Measurements from ENCODE around the gene USP24.
"Not testable (repeated sequence)": the region's sequence is repeated elsewhere in the genome, so short reads cannot be mapped to it uniquely, and the experiment has no call there.

The USP24 gene

GRCh38 chr1:55154616-55155015 is 60.5 kb downstream of the USP24 start:
- DNase-seq, result no peak

- no peak for DNase-seq
Observed at GRCh38 chr1:55153031-55153430, 62.1 kb downstream of the USP24 start.

GRCh38 chr1:55150880-55151588 is 64.1 kb downstream of the USP24 start:
- DNase-seq, result no peak

GRCh38 chr1:55148676-55149075 is 66.5 kb downstream of the USP24 start:
- DNase-seq, result no peak

- no peak for DNase-seq
Observed at GRCh38 chr1:55147524-55147923, 67.6 kb downstream of the USP24 start.

- no peak for DNase-seq
Observed at GRCh38 chr1:55146781-55147180, 68.4 kb downstream of the USP24 start.

GRCh38 chr1:55144886-55145285 is 70.3 kb downstream of the USP24 start:
- DNase-seq, result no peak

- DNase-seq, result no peak
Observed at GRCh38 chr1:55143684-55144083, 71.5 kb downstream of the USP24 start.

- DNase-seq, result no peak
Observed at GRCh38 chr1:55141295-55141893, 73.8 kb downstream of the USP24 start.

GRCh38 chr1:55140546-55140983 is 74.6 kb downstream of the USP24 start:
- peak; percentile 56 to 73 for DNase-seq

- no peak for DNase-seq
Observed at GRCh38 chr1:55140137-55140536, 75.0 kb downstream of the USP24 start.

GRCh38 chr1:55138823-55139222 is 76.3 kb downstream of the USP24 start:
- DNase-seq, result no peak

GRCh38 chr1:55134152-55134808 is 80.9 kb downstream of the USP24 start:
- DNase-seq, result no peak

- no peak for DNase-seq
Observed at GRCh38 chr1:55131801-55132200, 83.4 kb downstream of the USP24 start.

- DNase-seq, result no peak
Observed at GRCh38 chr1:55131218-55131617, 83.9 kb downstream of the USP24 start.

- no peak for DNase-seq
Observed at GRCh38 chr1:55129194-55129728, 85.9 kb downstream of the USP24 start.

GRCh38 chr1:55128418-55128995 is 86.7 kb downstream of the USP24 start:
- DNase-seq, result no peak

GRCh38 chr1:55127827-55128343 is 87.3 kb downstream of the USP24 start:
- DNase-seq, result no peak

GRCh38 chr1:55124470-55124869 is 90.7 kb downstream of the USP24 start:
- no peak for DNase-seq

- DNase-seq, result no peak
Observed at GRCh38 chr1:55120538-55120937, 94.6 kb downstream of the USP24 start.

GRCh38 chr1:55118651-55119329 is 96.4 kb downstream of the USP24 start:
- no peak for DNase-seq

- DNase-seq, result no peak
Observed at GRCh38 chr1:55117941-55118340, 97.2 kb downstream of the USP24 start.

GRCh38 chr1:55109005-55109404 is 106.2 kb downstream of the USP24 start:
- DNase-seq, result not testable (repeated sequence)

All from activated CD4-positive, alpha-beta T cell treated with anti-CD3 and anti-CD28 coated beads, Interleukin-2, amount 50 U/mL, for 48 hours (primary cell).